HEK293 (cell line): ENCODE results near the gene KREMEN2.

Experiments
- KLF1 ChIP-seq: fragments of 450-650 bp; formaldehyde crosslinking; IDR thresholded peaks from 2 replicates; pipeline ENCODE4 v1.5.1; 2016; ENCODE audit warnings: missing biosample characterization, missing genetic modification characterization
- PRDM1 ChIP-seq: fragments of 450-650 bp; formaldehyde crosslinking; IDR thresholded peaks from 2 replicates; pipeline ENCODE4; 2016; ENCODE audit warnings: missing biosample characterization, missing genetic modification characterization
- SP2 ChIP-seq: fragments of 450-650 bp; formaldehyde crosslinking; IDR thresholded peaks from 2 replicates; pipeline ENCODE4 v1.5.1; 2016; ENCODE audit warnings: missing biosample characterization, missing genetic modification characterization
- ZBTB20 ChIP-seq: fragments of 450-650 bp; formaldehyde crosslinking; IDR thresholded peaks from 2 replicates; pipeline ENCODE4 v1.5.1; 2016; ENCODE audit warnings: missing biosample characterization, missing genetic modification characterization
- ZBTB8A ChIP-seq: fragments of 450-650 bp; formaldehyde crosslinking; IDR thresholded peaks from 2 replicates; pipeline ENCODE4 v1.5.1; 2016; ENCODE audit warnings: missing biosample characterization, missing genetic modification characterization
- ZIC2 ChIP-seq: fragments of 450-650 bp; formaldehyde crosslinking; IDR thresholded peaks from 2 replicates; pipeline ENCODE4 v1.5.1; 2016; ENCODE audit warnings: missing biosample characterization, missing genetic modification characterization
- ZNF146 ChIP-seq: fragments of 450-650 bp; formaldehyde crosslinking; IDR thresholded peaks from 2 replicates; pipeline ENCODE4 v1.5.1; 2016; ENCODE audit warnings: missing biosample characterization, missing genetic modification characterization
- ZNF169 ChIP-seq: fragments of 450-650 bp; formaldehyde crosslinking; IDR thresholded peaks from 2 replicates; pipeline ENCODE4 v1.5.1; 2016; ENCODE audit warnings: missing biosample characterization, missing genetic modification characterization
- ZNF214 ChIP-seq: fragments of 450-650 bp; formaldehyde crosslinking; IDR thresholded peaks from 2 replicates; pipeline ENCODE4 v1.5.1; 2017; ENCODE audit warnings: missing biosample characterization, mild to moderate bottlenecking, missing genetic modification characterization, borderline replicate concordance
- ZNF23 ChIP-seq: fragments of 450-650 bp; formaldehyde crosslinking; IDR thresholded peaks from 2 replicates; pipeline ENCODE4 v1.5.1; 2016; ENCODE audit warnings: missing biosample characterization, missing genetic modification characterization, borderline replicate concordance
- ZNF239 ChIP-seq: fragments of 450-650 bp; formaldehyde crosslinking; IDR thresholded peaks from 2 replicates; pipeline ENCODE4 v1.5.1; 2016; ENCODE audit warnings: missing biosample characterization, missing genetic modification characterization
- ZNF292 ChIP-seq: fragments of 450-650 bp; formaldehyde crosslinking; IDR thresholded peaks from 2 replicates; pipeline ENCODE4 v1.5.1; 2016; ENCODE audit warnings: low read depth, missing biosample characterization, missing genetic modification characterization, borderline replicate concordance
- ZNF302 ChIP-seq: fragments of 450-650 bp; formaldehyde crosslinking; IDR thresholded peaks from 2 replicates; pipeline ENCODE4 v1.5.1; 2016; ENCODE audit warnings: missing biosample characterization, missing genetic modification characterization, low read depth
- ZNF335 ChIP-seq: fragments of 450-650 bp; formaldehyde crosslinking; conservative IDR thresholded peaks from 2 replicates; pipeline ENCODE4 v1.5.1; 2016; ENCODE audit warnings: missing biosample characterization, missing genetic modification characterization
- ZNF404 ChIP-seq: fragments of 450-650 bp; formaldehyde crosslinking; IDR thresholded peaks from 2 replicates; pipeline ENCODE4 v1.5.1; 2017; ENCODE audit warnings: missing biosample characterization, missing genetic modification characterization
- ZNF473 ChIP-seq: fragments of 450-650 bp; formaldehyde crosslinking; IDR thresholded peaks from 2 replicates; pipeline ENCODE4 v1.5.1; 2017; ENCODE audit warnings: missing biosample characterization, missing genetic modification characterization
- ZNF624 ChIP-seq: fragments of 450-650 bp; formaldehyde crosslinking; IDR thresholded peaks from 2 replicates; pipeline ENCODE4 v1.5.1; 2017; ENCODE audit warnings: missing biosample characterization, missing genetic modification characterization
- ZNF629 ChIP-seq: fragments of 450-650 bp; formaldehyde crosslinking; IDR thresholded peaks from 2 replicates; pipeline ENCODE4 v1.5.1; 2017; ENCODE audit warnings: missing biosample characterization, missing genetic modification characterization
- ZNF654 ChIP-seq: fragments of 450-650 bp; formaldehyde crosslinking; IDR thresholded peaks from 2 replicates; pipeline ENCODE4 v1.5.1; 2016; ENCODE audit warnings: low read depth, missing biosample characterization, missing genetic modification characterization
- ZNF791 ChIP-seq: fragments of 450-650 bp; formaldehyde crosslinking; IDR thresholded peaks from 2 replicates; pipeline ENCODE4 v1.5.1; 2016; ENCODE audit warnings: missing biosample characterization, missing genetic modification characterization
- TF ChIP-seq, protein P1 (sequence below): fragments of 450-650 bp; formaldehyde crosslinking; IDR thresholded peaks from 2 replicates; pipeline ENCODE4 v1.5.1; 2017; ENCODE audit warnings: missing biosample characterization, missing genetic modification characterization
- TF ChIP-seq, protein P2 (sequence below): fragments of 450-650 bp; formaldehyde crosslinking; IDR thresholded peaks from 2 replicates; pipeline ENCODE4 v1.5.1; 2016; ENCODE audit warnings: missing biosample characterization, missing genetic modification characterization
- TF ChIP-seq, protein P3 (sequence below): fragments of 450-650 bp; formaldehyde crosslinking; IDR thresholded peaks from 2 replicates; pipeline ENCODE4 v1.5.1; 2017; ENCODE audit warnings: missing biosample characterization, mild to moderate bottlenecking, missing genetic modification characterization, moderate library complexity
- TF ChIP-seq, protein P4 (sequence below): fragments of 450-650 bp; formaldehyde crosslinking; IDR thresholded peaks from 2 replicates; pipeline ENCODE4 v1.5.1; 2016; ENCODE audit warnings: missing biosample characterization, missing genetic modification characterization
- TF ChIP-seq, protein P5 (sequence below): fragments of 450-650 bp; formaldehyde crosslinking; IDR thresholded peaks from 2 replicates; pipeline ENCODE4 v1.5.1; 2016; ENCODE audit warnings: missing biosample characterization, missing genetic modification characterization
- TF ChIP-seq, protein P6 (sequence below): fragments of 450-650 bp; IDR thresholded peaks from 2 replicates; pipeline ENCODE4 v1.5.1; 2018; ENCODE audit warnings: missing biosample characterization, missing genetic modification characterization
- TF ChIP-seq, protein P7 (sequence below): fragments of 450-650 bp; formaldehyde crosslinking; optimal IDR thresholded peaks from 2 replicates; pipeline ENCODE3; 2016; ENCODE audit warnings: missing biosample characterization, mild to moderate bottlenecking, missing genetic modification characterization
- TF ChIP-seq, protein P8 (sequence below): fragments of 450-650 bp; formaldehyde crosslinking; IDR thresholded peaks from 2 replicates; pipeline ENCODE4 v1.5.1; 2016; ENCODE audit warnings: missing biosample characterization, missing genetic modification characterization

The KREMEN2 gene

DNA sequence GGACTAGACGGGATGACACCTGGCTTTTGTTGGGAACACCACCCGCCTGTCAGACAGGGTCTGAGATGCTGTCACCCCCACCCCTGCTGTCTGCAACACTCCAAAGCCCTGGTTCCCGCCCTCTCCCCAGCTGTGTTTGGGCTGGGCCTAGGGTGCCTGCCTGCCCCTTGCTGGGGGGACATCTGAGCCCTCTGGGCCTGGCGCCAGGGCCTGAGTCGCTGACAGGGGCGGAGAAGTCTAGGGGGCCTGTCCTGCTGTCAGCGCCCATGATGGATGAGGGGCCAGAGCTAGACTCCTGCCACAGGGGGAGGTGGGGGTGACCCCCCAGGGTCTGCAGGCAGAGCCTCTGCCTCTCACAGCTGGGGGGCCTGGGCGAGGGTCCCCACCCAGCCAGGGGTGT, 23.8 kb downstream of the KREMEN2 start (continued):
- TF ChIP-seq ZNF23 (tag by site-specific recombination) (no peak), ZNF239 (tag by site-specific recombination) (no peak), SP2 (tag by site-specific recombination) (peak; percentile 46; the same call in 1 of the 2 replicates), ZNF302 (tag by site-specific recombination) (no peak), ZBTB8A (tag by site-specific recombination) (peak; percentile 83), ZNF169 (tag by site-specific recombination) (no peak), ZNF624 (tag by site-specific recombination) (no peak), ZNF292 (tag by site-specific recombination) (no peak), ZNF404 (tag by site-specific recombination) (no peak), ZNF146 (tag by site-specific recombination) (no peak), ZNF654 (tag by site-specific recombination) (no peak), ZNF335 (tag by site-specific recombination) (peak; percentile 41), ZIC2 (tag by site-specific recombination) (peak; percentile 100), ZNF214 (no peak), ZBTB20 (tag by site-specific recombination) (no peak), ZNF473 (no peak), KLF1 (tag by site-specific recombination) (peak; percentile 99), ZNF629 (tag by site-specific recombination) (no peak), PRDM1 (no peak), ZNF791 (tag by site-specific recombination) (no peak)
- TF ChIP-seq, protein P1, sequence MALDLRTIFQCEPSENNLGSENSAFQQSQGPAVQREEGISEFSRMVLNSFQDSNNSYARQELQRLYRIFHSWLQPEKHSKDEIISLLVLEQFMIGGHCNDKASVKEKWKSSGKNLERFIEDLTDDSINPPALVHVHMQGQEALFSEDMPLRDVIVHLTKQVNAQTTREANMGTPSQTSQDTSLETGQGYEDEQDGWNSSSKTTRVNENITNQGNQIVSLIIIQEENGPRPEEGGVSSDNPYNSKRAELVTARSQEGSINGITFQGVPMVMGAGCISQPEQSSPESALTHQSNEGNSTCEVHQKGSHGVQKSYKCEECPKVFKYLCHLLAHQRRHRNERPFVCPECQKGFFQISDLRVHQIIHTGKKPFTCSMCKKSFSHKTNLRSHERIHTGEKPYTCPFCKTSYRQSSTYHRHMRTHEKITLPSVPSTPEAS, result no peak
- TF ChIP-seq, protein P2, sequence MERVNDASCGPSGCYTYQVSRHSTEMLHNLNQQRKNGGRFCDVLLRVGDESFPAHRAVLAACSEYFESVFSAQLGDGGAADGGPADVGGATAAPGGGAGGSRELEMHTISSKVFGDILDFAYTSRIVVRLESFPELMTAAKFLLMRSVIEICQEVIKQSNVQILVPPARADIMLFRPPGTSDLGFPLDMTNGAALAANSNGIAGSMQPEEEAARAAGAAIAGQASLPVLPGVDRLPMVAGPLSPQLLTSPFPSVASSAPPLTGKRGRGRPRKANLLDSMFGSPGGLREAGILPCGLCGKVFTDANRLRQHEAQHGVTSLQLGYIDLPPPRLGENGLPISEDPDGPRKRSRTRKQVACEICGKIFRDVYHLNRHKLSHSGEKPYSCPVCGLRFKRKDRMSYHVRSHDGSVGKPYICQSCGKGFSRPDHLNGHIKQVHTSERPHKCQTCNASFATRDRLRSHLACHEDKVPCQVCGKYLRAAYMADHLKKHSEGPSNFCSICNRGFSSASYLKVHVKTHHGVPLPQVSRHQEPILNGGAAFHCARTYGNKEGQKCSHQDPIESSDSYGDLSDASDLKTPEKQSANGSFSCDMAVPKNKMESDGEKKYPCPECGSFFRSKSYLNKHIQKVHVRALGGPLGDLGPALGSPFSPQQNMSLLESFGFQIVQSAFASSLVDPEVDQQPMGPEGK (tag by site-specific recombination), result peak; percentile 85
- TF ChIP-seq, protein P3, sequence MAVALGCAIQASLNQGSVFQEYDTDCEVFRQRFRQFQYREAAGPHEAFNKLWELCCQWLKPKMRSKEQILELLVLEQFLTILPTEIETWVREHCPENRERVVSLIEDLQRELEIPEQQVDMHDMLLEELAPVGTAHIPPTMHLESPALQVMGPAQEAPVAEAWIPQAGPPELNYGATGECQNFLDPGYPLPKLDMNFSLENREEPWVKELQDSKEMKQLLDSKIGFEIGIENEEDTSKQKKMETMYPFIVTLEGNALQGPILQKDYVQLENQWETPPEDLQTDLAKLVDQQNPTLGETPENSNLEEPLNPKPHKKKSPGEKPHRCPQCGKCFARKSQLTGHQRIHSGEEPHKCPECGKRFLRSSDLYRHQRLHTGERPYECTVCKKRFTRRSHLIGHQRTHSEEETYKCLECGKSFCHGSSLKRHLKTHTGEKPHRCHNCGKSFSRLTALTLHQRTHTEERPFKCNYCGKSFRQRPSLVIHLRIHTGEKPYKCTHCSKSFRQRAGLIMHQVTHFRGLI, result no peak
- TF ChIP-seq, protein P4, sequence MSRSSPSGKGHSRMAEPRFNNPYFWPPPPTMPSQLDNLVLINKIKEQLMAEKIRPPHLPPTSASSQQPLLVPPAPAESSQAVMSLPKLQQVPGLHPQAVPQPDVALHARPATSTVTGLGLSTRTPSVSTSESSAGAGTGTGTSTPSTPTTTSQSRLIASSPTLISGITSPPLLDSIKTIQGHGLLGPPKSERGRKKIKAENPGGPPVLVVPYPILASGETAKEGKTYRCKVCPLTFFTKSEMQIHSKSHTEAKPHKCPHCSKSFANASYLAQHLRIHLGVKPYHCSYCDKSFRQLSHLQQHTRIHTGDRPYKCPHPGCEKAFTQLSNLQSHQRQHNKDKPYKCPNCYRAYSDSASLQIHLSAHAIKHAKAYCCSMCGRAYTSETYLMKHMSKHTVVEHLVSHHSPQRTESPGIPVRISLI (tag by site-specific recombination), result no peak
- TF ChIP-seq, protein P5, sequence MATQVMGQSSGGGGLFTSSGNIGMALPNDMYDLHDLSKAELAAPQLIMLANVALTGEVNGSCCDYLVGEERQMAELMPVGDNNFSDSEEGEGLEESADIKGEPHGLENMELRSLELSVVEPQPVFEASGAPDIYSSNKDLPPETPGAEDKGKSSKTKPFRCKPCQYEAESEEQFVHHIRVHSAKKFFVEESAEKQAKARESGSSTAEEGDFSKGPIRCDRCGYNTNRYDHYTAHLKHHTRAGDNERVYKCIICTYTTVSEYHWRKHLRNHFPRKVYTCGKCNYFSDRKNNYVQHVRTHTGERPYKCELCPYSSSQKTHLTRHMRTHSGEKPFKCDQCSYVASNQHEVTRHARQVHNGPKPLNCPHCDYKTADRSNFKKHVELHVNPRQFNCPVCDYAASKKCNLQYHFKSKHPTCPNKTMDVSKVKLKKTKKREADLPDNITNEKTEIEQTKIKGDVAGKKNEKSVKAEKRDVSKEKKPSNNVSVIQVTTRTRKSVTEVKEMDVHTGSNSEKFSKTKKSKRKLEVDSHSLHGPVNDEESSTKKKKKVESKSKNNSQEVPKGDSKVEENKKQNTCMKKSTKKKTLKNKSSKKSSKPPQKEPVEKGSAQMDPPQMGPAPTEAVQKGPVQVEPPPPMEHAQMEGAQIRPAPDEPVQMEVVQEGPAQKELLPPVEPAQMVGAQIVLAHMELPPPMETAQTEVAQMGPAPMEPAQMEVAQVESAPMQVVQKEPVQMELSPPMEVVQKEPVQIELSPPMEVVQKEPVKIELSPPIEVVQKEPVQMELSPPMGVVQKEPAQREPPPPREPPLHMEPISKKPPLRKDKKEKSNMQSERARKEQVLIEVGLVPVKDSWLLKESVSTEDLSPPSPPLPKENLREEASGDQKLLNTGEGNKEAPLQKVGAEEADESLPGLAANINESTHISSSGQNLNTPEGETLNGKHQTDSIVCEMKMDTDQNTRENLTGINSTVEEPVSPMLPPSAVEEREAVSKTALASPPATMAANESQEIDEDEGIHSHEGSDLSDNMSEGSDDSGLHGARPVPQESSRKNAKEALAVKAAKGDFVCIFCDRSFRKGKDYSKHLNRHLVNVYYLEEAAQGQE (tag by site-specific recombination), result no peak
- TF ChIP-seq, protein P6, sequence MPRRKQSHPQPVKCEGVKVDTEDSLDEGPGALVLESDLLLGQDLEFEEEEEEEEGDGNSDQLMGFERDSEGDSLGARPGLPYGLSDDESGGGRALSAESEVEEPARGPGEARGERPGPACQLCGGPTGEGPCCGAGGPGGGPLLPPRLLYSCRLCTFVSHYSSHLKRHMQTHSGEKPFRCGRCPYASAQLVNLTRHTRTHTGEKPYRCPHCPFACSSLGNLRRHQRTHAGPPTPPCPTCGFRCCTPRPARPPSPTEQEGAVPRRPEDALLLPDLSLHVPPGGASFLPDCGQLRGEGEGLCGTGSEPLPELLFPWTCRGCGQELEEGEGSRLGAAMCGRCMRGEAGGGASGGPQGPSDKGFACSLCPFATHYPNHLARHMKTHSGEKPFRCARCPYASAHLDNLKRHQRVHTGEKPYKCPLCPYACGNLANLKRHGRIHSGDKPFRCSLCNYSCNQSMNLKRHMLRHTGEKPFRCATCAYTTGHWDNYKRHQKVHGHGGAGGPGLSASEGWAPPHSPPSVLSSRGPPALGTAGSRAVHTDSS (tag by site-specific recombination), result no peak
- TF ChIP-seq, protein P7, sequence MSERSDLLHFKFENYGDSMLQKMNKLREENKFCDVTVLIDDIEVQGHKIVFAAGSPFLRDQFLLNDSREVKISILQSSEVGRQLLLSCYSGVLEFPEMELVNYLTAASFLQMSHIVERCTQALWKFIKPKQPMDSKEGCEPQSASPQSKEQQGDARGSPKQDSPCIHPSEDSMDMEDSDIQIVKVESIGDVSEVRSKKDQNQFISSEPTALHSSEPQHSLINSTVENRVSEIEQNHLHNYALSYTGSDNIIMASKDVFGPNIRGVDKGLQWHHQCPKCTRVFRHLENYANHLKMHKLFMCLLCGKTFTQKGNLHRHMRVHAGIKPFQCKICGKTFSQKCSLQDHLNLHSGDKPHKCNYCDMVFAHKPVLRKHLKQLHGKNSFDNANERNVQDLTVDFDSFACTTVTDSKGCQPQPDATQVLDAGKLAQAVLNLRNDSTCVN (tag by site-specific recombination), result no peak
- TF ChIP-seq, protein P8, sequence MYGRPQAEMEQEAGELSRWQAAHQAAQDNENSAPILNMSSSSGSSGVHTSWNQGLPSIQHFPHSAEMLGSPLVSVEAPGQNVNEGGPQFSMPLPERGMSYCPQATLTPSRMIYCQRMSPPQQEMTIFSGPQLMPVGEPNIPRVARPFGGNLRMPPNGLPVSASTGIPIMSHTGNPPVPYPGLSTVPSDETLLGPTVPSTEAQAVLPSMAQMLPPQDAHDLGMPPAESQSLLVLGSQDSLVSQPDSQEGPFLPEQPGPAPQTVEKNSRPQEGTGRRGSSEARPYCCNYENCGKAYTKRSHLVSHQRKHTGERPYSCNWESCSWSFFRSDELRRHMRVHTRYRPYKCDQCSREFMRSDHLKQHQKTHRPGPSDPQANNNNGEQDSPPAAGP (tag by site-specific recombination), result peak; percentile 76; the same call in 1 of the 2 replicates
